ENCODE results near the gene ZBTB17. TPM values are rescaled to one million over a fixed set of nuclear protein-coding genes. Genes with fewer than 3 reads are reported as not detected.

ZBTB17 gene
- polyA plus RNA-seq, 3 donors from 2014 or later, result 6.1 to 21.4 (median 7.0) TPM

- DNase-seq, result no peak
- Mint-ChIP-seq H3K4me3 (no peak overlapping the region), H3K4me1 (peaks cover 7% of the 10 kb centered on the region in 2 donors), H3K36me3 (no peaks in the 10 kb centered on the region), H3K27me3 (ENCODE audit: low read depth in 3 of 3) (peaks cover 0 to 2% (median 0%) of the 10 kb centered on the region in 3 donors), H3K9me3 (no peaks in the 10 kb centered on the region), H3K27ac (no peak overlapping the region)
These were observed 40.3 kb upstream of the ZBTB17 start for GRCh38 chr1:16015960-16016901.

DNA sequence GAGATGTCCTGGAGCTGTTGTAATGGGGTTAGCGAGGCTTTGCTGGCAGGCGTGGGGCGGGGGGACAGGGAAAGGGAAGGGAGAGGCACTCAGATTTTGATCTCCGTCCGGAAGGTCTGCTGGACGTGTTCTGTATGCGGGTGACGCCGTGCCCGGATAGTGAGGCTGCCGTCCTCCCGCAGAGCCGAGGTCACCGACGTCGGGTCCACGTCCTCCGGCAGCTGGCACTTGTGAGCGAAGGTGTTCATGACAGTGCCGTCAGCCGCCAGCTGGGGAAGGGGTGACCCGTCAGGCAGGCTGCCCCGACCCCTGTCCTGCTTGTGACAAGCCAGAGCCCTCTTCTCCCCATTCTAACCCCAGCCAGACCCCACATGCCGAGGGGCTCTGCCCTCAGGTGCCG, 39.6 kb upstream of the ZBTB17 start:
- Mint-ChIP-seq H3K4me1 (peaks cover 7% of the 10 kb centered on the region in 2 donors), H3K27me3 (ENCODE audit: low read depth in 3 of 3) (peaks cover 0 to 3% (median 0%) of the 10 kb centered on the region in 3 donors), H3K36me3 (no peaks in the 10 kb centered on the region), H3K9me3 (no peaks in the 10 kb centered on the region), H3K27ac (no peak overlapping the region), H3K4me3 (no peak overlapping the region)
- DNase-seq, result no peak

DNA sequence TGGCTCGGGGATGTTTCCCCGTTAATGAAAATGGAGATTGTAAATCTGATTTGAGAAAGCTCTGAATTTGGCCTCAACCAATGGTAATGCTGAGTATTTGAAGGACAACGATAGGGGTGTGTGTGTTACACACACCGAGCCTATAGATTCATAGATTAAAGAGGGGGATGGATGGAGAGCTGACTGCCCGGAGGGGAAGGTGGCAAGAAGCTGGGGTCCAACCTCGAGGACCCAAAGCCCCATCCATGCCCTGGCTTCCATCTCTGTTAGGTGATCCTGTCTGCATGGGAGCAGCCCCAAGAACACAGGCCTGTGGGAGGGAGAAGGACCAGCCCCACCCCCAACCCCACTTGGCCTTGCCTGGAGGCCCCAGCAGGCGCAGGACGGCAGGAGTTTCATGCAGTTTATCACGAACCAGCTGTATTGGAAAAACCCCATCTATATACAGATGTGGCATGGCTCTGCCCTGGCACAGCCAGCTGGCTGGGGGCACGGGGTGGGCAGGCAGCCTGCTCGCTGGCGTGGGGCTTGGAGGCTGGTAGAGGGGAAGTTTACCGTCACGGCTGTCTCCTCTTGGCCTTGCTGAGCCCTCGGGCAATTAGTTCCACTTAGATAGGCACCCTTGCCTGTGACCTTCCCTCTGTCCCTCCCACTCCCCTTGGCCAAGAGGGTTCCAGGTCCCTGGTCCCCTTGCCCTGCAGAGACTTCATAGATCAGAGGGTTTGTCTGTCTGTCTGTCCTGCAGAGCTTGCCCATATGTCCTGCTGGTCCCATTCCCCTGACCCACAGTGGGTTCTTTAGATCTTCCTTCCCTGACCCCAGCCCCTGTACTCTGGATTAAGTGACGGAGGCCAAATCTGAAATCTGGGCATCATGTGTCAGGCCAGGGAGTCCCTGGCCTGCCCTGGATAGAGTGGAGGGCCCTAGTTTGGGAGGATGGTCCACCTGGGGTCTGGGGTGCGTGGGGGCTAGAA, 38.9 kb upstream of the ZBTB17 start:
- no peak overlapping the region for H3K27ac Mint-ChIP-seq
- no peak for DNase-seq
- H3K4me3 Mint-ChIP-seq, result peak overlapping the region in 2 of 5 donors; percentile 17 to 50
- H3K9me3 Mint-ChIP-seq, result no peaks in the 10 kb centered on the region
- H3K27me3 Mint-ChIP-seq (ENCODE audit: low read depth in 3 of 3), result peaks cover 0 to 3% (median 0%) of the 10 kb centered on the region in 3 donors
- H3K4me1 Mint-ChIP-seq, result peaks cover 7% of the 10 kb centered on the region in 2 donors
- no peaks in the 10 kb centered on the region for H3K36me3 Mint-ChIP-seq

- Mint-ChIP-seq H3K9me3 (no peaks in the 10 kb centered on the region), H3K4me1 (peaks cover 7% of the 10 kb centered on the region in 2 donors), H3K27me3 (ENCODE audit: low read depth in 3 of 3) (peaks cover 0 to 3% (median 2%) of the 10 kb centered on the region in 3 donors), H3K27ac (peak overlapping the region in 1 of 6 donors; percentile 7), H3K4me3 (peak overlapping the region in 1 of 5 donors; percentile 6), H3K36me3 (no peaks in the 10 kb centered on the region)
- no peak for DNase-seq
These were observed 38.0 kb upstream of the ZBTB17 start for GRCh38 chr1:16013908-16014258.

DNA sequence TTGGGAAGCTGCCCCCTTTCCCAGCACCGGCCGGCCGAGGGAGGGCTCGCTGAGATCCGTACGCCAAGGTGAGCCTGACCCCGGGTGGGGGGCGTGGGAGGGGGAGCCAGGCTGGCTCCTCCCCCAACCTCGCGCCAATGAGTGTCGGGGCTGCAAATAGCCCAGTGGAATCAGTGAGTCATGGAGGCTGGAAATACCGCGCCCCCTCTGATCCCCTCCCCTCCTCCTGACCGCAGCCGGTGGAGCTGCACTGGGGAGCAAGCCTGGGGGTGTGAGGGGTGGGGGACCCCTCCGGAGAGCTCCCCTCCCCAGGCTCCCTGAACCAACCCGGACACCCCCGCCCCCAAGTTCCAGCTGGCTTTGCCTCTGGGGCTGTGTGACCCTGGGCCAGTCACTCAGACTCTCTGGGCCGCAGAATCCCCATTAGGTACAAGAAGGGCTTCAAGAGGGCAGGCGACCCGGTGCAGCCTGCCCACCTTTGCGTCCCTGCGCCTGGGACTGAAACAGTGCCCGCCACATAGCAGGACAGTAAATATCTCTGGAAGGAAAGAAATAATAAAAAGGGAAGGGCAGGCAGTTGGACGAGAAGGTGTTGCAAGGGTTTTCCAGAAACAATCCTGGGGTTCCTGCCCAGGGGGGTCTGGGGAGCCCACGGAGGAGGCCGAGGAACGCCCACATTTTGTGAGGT, 37.5 kb upstream of the ZBTB17 start:
- H3K36me3 Mint-ChIP-seq, result no peaks in the 10 kb centered on the region
- peaks cover 0 to 3% (median 2%) of the 10 kb centered on the region in 3 donors for H3K27me3 Mint-ChIP-seq (ENCODE audit: low read depth in 3 of 3)
- DNase-seq, result peak; percentile 24 to 26 (median 24)
- no peaks in the 10 kb centered on the region for H3K9me3 Mint-ChIP-seq
- H3K4me3 Mint-ChIP-seq, result peak overlapping the region in 3 of 5 donors; percentile 20 to 35 (median 26)
- peaks cover 7% of the 10 kb centered on the region in 2 donors for H3K4me1 Mint-ChIP-seq
- peak overlapping the region in 2 of 6 donors; percentile 7 to 24 for H3K27ac Mint-ChIP-seq

- Mint-ChIP-seq H3K4me1 (peaks cover 7% of the 10 kb centered on the region in 2 donors), H3K27me3 (ENCODE audit: low read depth in 3 of 3) (peaks cover 1 to 3% (median 2%) of the 10 kb centered on the region in 3 donors), H3K27ac (peak overlapping the region in 3 of 6 donors; percentile 30 to 53 (median 31)), H3K4me3 (peak overlapping the region; percentile 50 to 66 (median 57)), H3K9me3 (no peaks in the 10 kb centered on the region), H3K36me3 (no peaks in the 10 kb centered on the region)
- DNase-seq, result peak; percentile 25 to 39 (median 33)
These were observed 36.8 kb upstream of the ZBTB17 start for GRCh38 chr1:16012590-16013219.

DNA sequence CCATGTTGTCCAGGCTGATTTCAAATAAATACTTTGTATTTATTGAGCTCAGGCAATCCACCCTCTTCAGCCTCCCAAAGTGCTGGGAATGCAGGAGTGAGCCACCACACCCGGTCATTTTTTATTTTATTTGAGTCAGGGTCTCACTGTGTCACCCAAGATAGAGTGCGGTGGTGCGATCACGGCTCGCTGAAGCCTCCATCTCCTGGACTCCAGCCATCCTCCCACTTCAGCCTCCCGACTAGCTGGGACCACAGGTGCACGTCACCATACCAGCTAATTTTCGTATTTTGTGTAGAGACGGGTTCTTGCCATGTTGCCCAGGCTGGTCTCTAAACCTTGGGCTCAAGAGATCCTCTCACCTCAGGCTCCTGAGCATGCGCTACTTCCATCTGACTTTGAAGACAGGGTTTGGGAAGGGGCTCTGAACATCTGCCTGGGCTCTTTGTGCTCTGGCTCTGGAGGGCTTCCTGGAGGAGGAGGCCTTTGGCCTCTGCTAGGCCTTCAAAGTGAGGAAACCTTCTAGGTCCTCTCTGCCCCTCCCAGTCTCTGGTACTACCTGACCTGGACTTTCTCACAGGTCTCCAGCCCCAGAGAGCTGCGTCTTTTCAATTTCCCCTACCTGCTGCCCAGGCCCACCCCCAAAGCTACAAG, 36.2 kb upstream of the ZBTB17 start:
- DNase-seq, result no peak
- Mint-ChIP-seq H3K36me3 (no peaks in the 10 kb centered on the region), H3K27me3 (ENCODE audit: low read depth in 3 of 3) (peaks cover 1 to 3% (median 2%) of the 10 kb centered on the region in 3 donors), H3K27ac (peak overlapping the region in 3 of 6 donors; percentile 30 to 53 (median 31)), H3K4me3 (peak overlapping the region; percentile 50 to 66 (median 57)), H3K9me3 (no peaks in the 10 kb centered on the region), H3K4me1 (peaks cover 7% of the 10 kb centered on the region in 2 donors)

- H3K27me3 Mint-ChIP-seq (ENCODE audit: low read depth in 3 of 3), result peaks cover 1 to 6% (median 2%) of the 10 kb centered on the region in 3 donors
- H3K27ac Mint-ChIP-seq, result no peak overlapping the region
- H3K36me3 Mint-ChIP-seq, result no peaks in the 10 kb centered on the region
- H3K9me3 Mint-ChIP-seq, result no peaks in the 10 kb centered on the region
- peaks cover 7% of the 10 kb centered on the region in 2 donors for H3K4me1 Mint-ChIP-seq
- DNase-seq, result no peak
- H3K4me3 Mint-ChIP-seq, result no peak overlapping the region
These were observed 34.9 kb upstream of the ZBTB17 start for GRCh38 chr1:16010837-16011236.

DNA sequence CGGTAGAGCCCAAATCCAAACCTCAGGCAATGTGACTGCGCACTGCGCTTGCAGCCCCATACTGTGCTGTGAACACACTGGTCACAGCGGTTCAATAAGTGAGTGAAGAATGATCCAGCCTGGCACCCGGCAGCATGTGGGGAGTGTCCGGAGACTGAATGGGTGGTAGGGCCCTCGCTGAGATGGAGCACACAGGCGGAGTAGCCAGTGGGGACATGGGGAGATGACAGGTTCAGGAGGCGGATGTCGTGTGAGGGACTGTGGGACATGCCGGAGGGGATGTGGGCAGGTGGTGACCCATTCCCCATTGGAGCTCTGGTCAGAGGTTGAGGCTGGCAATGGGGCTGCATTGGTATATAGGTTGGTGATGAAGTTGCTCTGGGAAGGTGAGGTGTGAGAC, 33.8 kb upstream of the ZBTB17 start:
- H3K27me3 Mint-ChIP-seq (ENCODE audit: low read depth in 3 of 3), result peaks cover 1 to 6% (median 2%) of the 10 kb centered on the region in 3 donors
- no peaks in the 10 kb centered on the region for H3K9me3 Mint-ChIP-seq
- DNase-seq, result no peak
- H3K4me3 Mint-ChIP-seq, result no peak overlapping the region
- peak overlapping the region in 1 of 6 donors; percentile 45 for H3K27ac Mint-ChIP-seq
- peaks cover 7% of the 10 kb centered on the region in 2 donors for H3K4me1 Mint-ChIP-seq
- no peaks in the 10 kb centered on the region for H3K36me3 Mint-ChIP-seq

GRCh38 chr1:16009030-16009460, 33.1 kb upstream of the ZBTB17 start:
- peaks cover 1 to 6% (median 2%) of the 10 kb centered on the region in 3 donors for H3K27me3 Mint-ChIP-seq (ENCODE audit: low read depth in 3 of 3)
- peaks cover 7% of the 10 kb centered on the region in 2 donors for H3K4me1 Mint-ChIP-seq
- H3K36me3 Mint-ChIP-seq, result no peaks in the 10 kb centered on the region
- no peak overlapping the region for H3K27ac Mint-ChIP-seq
- peak; percentile 65 to 69 (median 67) for DNase-seq
- H3K9me3 Mint-ChIP-seq, result no peaks in the 10 kb centered on the region
- no peak overlapping the region for H3K4me3 Mint-ChIP-seq

DNA sequence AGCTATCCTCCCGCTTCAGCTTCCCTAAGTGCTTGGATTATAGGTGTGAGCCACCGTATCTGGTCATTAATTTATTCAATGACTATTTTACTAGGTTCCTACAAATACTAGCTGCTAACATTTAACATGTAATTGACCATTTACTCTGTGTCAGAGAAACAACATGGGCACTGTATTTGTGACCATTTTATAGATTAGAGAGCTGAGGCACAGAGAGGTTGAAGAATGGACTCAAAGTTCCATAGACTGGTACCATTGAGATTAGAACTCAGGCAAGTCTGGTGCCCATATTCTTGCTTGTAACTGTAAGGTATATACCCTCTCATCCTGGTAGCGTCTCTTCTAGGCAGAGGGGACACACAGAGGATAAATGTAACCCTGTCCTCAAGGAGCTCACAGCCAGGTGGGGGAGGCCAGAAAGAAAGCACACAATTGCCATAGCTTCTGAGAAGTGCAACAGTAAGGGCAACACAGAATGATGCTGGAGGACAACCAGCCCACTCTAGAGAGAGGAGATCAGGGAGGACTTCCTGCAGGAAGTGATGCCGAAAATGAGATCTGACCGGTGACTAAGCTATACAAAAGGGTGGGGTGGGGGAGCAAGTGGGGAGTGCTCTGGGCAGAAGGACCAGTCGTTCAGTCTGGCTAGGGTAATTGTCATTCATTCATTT, 31.9 kb upstream of the ZBTB17 start:
- no peaks in the 10 kb centered on the region for H3K36me3 Mint-ChIP-seq
- H3K27ac Mint-ChIP-seq, result no peak overlapping the region
- peaks cover 7% of the 10 kb centered on the region in 2 donors for H3K4me1 Mint-ChIP-seq
- H3K27me3 Mint-ChIP-seq (ENCODE audit: low read depth in 3 of 3), result peaks cover 1 to 8% (median 2%) of the 10 kb centered on the region in 3 donors
- no peaks in the 10 kb centered on the region for H3K9me3 Mint-ChIP-seq
- H3K4me3 Mint-ChIP-seq, result no peak overlapping the region
- DNase-seq, result no peak
